HG02642 (cell line): ENCODE results near the gene CFAP251.
"Not testable (repeated sequence)": the region's sequence is repeated elsewhere in the genome, so short reads cannot be mapped to it uniquely, and the experiment has no call there.

Experiments used
- ATAC-seq: cut with Tn5 transposase; IDR thresholded peaks from one replicate; pipeline ENCODE4 v1.9.1; 2021; ENCODE audit warnings: mild to moderate bottlenecking; ENCODE audit not compliant: unreplicated experiment, poor library complexity

CFAP251 gene

GRCh38 chr12:121968876-121969275 is 50.5 kb downstream of the CFAP251 start:
- ATAC-seq, result no peak

- no peak for ATAC-seq
These were observed 51.3 kb downstream of the CFAP251 start for GRCh38 chr12:121969726-121970125.

GRCh38 chr12:121970581-121971300 is 52.3 kb downstream of the CFAP251 start:
- no peak for ATAC-seq

- no peak for ATAC-seq
These were observed 55.9 kb downstream of the CFAP251 start for GRCh38 chr12:121974026-121974985.

- no peak for ATAC-seq
These were observed 56.6 kb downstream of the CFAP251 start for GRCh38 chr12:121975021-121975420.

- no peak for ATAC-seq
These were observed 58.6 kb downstream of the CFAP251 start for GRCh38 chr12:121976950-121977349.

- ATAC-seq, result peak; percentile 50
These were observed 61.9 kb downstream of the CFAP251 start for GRCh38 chr12:121980191-121980891.

- ATAC-seq, result no peak
These were observed 62.5 kb downstream of the CFAP251 start for GRCh38 chr12:121980892-121981272.

GRCh38 chr12:121981456-121981855 is 63.1 kb downstream of the CFAP251 start:
- no peak for ATAC-seq

GRCh38 chr12:121982950-121983349 is 64.6 kb downstream of the CFAP251 start:
- ATAC-seq, result no peak

- ATAC-seq, result no peak
These were observed 65.3 kb downstream of the CFAP251 start for GRCh38 chr12:121983536-121984210.

- ATAC-seq, result no peak
These were observed 68.3 kb downstream of the CFAP251 start for GRCh38 chr12:121986489-121987245.

- not testable (repeated sequence) for ATAC-seq
These were observed 70.1 kb downstream of the CFAP251 start for GRCh38 chr12:121988519-121988918.

GRCh38 chr12:121989276-121990113 is 71.1 kb downstream of the CFAP251 start:
- no peak for ATAC-seq

GRCh38 chr12:121990114-121990647 is 71.8 kb downstream of the CFAP251 start:
- no peak for ATAC-seq

GRCh38 chr12:121990692-121991603 is 72.6 kb downstream of the CFAP251 start:
- ATAC-seq, result peak; percentile 72
